ENCODE measurements around the gene ZNF133.
"Not testable (repeated sequence)": the region's sequence is repeated elsewhere in the genome, so short reads cannot be mapped to it uniquely, and the experiment has no call there.

The ZNF133 gene

GRCh38 chr20:18287915-18288748 lies at the start of gene ZNF133:
ZNF133 (plus strand) TSS chr20:18288527; CDS start chr20:18305687, 17,160 bp downstream.
- DNase-seq: peak; percentile 94 to 98

- no peak for DNase-seq
These were observed 47.3 kb upstream of the ZNF133 start for GRCh38 chr20:18240997-18241396.

GRCh38 chr20:18243802-18244201 lies 44.5 kb upstream of the ZNF133 start:
- no peak for DNase-seq

- not testable (repeated sequence) for DNase-seq
These were observed 39.8 kb upstream of the ZNF133 start for GRCh38 chr20:18248545-18248944.

- DNase-seq: no peak
These were observed 38.1 kb upstream of the ZNF133 start for GRCh38 chr20:18250217-18250616.

DNA sequence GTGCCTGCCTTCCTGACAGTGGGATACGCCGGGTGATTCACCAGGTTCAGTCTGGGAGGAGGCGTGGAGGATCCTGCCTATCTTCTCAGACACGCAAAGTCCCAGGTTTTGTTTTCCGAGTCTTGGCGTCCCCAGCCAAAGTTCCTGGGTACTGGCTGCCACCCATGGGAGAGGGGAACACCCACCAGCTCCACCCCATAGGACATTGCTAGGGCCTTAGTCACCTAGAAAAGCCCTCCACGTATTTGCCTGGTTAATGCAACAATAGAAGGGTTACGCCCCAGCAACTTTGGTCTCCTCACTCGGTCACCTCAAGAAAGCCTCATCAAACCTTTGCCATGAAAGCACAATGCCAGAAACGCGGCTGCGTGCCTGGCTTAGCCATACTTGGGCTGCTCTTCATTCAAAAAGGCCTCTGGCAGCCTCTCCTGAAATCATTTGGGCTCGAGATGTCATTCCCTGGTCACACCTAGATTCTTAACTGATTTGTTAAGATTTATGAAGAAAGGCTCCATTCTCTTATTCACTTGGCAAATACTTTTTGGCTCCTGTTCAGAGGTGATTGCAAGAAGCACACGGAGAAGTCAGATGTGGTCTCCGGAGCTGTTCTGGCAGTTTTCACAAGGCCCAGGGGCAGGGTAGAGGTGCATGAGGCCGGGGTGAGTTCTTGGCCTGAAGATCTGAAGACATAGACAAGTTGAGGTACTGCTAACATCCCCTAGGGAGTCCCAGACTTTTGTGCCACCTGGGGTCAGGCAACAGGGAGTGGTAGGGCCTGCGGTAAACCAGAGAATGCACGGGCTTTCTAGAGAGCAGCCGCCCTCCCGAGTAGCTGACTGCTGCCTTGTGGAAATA lies 35.5 kb upstream of the ZNF133 start:
- DNase-seq: no peak

DNA sequence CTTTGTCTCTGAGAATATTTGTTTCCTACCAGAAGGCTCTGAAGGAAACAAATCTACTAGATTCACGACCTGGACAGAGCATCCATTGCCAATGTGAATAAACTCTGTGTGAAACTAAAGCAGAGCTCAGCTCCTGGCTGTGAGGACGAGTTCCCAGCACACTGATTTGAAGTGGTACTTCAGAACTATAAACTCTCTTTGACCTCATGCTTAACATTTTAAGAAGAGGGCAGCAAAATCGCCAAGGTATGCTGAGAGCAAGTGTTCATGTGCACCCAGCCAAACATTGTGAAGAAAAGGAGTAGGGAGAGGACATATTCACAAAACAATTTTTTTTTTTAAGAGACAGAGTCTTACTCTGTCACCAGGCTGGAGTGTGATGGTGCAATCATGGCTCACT lies 33.7 kb upstream of the ZNF133 start:
- no peak for DNase-seq

- no peak for DNase-seq
These were observed 32.8 kb upstream of the ZNF133 start for GRCh38 chr20:18255526-18255925.

- DNase-seq: no peak
These were observed 31.8 kb upstream of the ZNF133 start for GRCh38 chr20:18256440-18257090.

DNA sequence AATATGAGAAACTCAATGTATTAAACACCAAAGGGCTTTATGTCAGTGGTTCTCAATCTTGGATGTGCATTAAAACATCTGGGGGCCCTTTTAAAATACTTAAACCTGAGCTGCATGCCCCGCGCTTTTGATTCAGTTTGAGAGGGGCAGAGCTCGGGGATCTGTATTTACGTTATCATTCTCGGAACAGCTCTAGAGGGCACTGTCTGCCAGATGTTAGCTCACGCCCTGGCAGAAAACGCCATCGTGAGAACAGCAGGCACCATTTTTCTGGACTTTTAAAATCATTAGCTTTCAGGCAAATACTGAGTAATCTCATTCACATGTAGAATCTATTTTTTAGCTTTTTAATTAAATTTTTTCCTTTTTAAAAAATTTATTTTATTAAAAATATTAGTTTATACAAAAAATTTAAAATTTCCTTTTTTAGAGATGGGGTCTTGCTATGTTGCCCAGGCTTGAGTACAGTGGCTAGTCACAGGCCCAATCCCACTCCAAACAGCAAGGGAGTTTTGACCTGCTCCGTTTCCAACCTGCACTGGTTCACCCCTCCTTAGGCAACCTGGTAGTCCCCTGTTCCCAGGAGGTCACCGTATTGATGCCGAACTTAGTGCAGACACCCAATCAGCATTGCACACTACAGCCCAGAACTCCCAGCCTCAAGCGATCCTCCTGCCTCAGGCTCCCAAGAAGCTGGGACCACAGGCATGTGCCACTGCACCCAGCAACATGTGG lies 30.0 kb upstream of the ZNF133 start:
- DNase-seq: no peak

GRCh38 chr20:18259730-18260129 lies 28.6 kb upstream of the ZNF133 start:
- DNase-seq: no peak

GRCh38 chr20:18263723-18264122 lies 24.6 kb upstream of the ZNF133 start:
- DNase-seq: no peak

GRCh38 chr20:18265441-18265840 lies 22.9 kb upstream of the ZNF133 start:
- DNase-seq: no peak

DNA sequence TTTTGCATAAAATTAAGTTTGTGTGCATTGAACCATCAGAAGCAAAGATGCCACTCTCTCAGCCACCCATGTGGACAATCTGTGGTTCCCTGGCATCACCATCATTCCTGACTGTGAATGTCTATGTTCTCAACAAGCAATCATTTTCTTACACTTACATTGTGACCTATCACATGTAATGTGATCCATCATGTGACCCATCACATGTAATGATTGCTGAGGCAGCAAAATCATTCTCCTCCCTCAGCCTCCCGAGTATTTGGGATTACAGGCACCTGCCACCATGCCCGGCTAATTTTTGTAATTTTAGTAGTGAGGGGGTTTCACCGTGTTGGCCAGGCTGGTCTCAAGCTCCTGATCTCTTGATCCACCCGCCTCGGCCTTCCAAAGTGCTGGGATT lies 22.0 kb upstream of the ZNF133 start:
- DNase-seq: no peak

DNA sequence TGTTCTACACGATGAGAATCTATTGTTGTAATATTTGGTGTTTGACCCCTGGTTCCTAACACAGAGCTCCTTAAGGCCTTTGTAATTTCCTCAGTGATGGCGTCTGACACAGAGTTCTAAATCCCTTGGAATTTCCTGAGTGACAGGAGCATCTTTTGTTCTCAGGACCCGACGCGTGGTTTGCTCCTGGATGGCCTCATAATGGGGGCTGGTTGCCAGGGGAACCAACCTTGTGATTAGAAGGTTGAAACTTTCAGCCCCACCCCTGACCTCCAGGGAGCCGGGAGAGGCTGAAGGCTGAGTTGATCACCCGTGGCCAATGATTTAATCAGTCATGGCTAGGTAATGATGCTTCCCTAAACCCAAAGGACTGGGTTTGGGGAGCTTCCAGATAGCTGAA lies 20.5 kb upstream of the ZNF133 start:
- DNase-seq: no peak

DNA sequence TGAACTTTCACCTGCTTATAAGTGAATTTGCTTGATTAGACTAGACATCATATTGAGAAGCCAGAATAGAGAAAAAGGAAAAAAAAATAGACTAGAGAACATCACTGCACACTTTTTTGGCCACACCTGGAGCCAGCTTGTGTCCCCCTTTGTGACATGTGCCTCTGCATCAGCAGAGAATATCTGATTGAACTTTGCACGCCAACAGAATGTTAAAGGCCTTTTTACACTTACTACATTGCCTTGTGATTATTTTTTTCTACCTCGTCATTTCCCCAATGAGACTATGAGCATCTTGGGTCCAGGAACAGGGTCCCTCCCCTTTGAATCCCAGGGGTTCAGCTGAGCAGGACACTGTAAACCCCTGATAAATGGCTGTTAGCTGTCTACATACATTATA lies 17.2 kb upstream of the ZNF133 start:
- DNase-seq: no peak

GRCh38 chr20:18272451-18272850 lies 15.9 kb upstream of the ZNF133 start:
- no peak for DNase-seq

- DNase-seq: peak in 1 of 2 donors; percentile 14
These were observed 14.6 kb upstream of the ZNF133 start for GRCh38 chr20:18273738-18274137.

DNA sequence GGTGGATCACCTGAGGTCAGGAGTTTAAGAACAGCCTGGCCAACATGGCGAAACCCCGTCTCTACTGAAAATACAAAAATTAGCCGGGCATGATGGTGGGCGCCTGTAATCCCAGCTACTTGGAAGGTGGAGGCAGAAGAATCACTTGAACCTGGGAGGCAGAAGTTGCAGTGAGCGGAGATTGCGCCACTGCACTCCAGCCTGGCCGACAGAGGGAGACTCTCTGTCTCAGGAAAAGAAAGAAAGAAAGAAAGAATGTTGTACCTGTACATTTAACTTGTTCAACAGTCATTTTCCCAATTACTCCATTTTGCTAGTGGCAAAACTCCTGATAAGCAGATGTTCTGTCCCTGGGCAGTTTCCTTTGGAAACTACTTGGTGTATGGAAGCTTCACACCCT lies 12.4 kb upstream of the ZNF133 start:
- not testable (repeated sequence) for DNase-seq

GRCh38 chr20:18276821-18277220 lies 11.5 kb upstream of the ZNF133 start:
- DNase-seq: peak; percentile 61 to 71

- DNase-seq: no peak
These were observed 9.1 kb upstream of the ZNF133 start for GRCh38 chr20:18279242-18279641.

GRCh38 chr20:18284805-18285533 lies 3.4 kb upstream of the ZNF133 start:
- no peak for DNase-seq

All from hippocampal formation (tissue), 2 donors.